Vagina (tissue), 2 donors: ENCODE measurements around the gene FBXO41. TPM values are rescaled to one million over a fixed set of nuclear protein-coding genes. Genes with fewer than 3 reads are reported as not detected.

Experiments
- DNase-seq, 2 donors: peaks; one replicate each; pipeline ENCODE4 v3.0.0-alpha.2; 2017; ENCODE audit errors: extremely low spot score in 2 of 2
- H3K27ac ChIP-seq: fragments of 200-600 bp; sonication (generic); one replicate; pipeline ENCODE4 v1.5.1; 2019
- H3K27me3 ChIP-seq: fragments of 200-600 bp; sonication (generic); one replicate; pipeline ENCODE4 v1.5.1; 2019
- H3K36me3 ChIP-seq, 2 donors: fragments of 200-600 bp; sonication (generic); one replicate each; pipeline ENCODE4 v1.5.1; 2017 to 2019
- H3K4me1 ChIP-seq: fragments of 200-600 bp; sonication (generic); one replicate; pipeline ENCODE4 v1.5.1; 2019
- H3K4me3 ChIP-seq, 2 donors: fragments of 200-600 bp; sonication (generic); 1 replicate in 1 of 2; 2 replicates in 1 of 2; pipeline ENCODE4 v1.5.1; 2016 to 2019
- H3K9me3 ChIP-seq: fragments of 200-600 bp; sonication (generic); one replicate; pipeline ENCODE4 v1.5.1; 2019
- CTCF ChIP-seq, 3 experiments: fragments of 450-650 bp in 2 of 3; fragments of 200-600 bp in 1 of 3; sonication (generic) in 1 of 3; IDR thresholded peaks; one replicate each; pipeline ENCODE4 v1.5.1; 2017 to 2019; ENCODE audit warnings: antibody characterized with exemption in 3 of 3, mild to moderate bottlenecking in 2 of 3, moderate library complexity in 2 of 3
- POLR2A ChIP-seq, 2 donors: fragments of 450-650 bp; IDR thresholded peaks; one replicate each; pipeline ENCODE4 v1.6.1; 2017; ENCODE audit warnings: antibody characterized with exemption in 2 of 2, mild to moderate bottlenecking in 2 of 2, moderate library complexity in 2 of 2
- POLR2AphosphoS5 ChIP-seq, 2 donors: sonication (generic); formaldehyde crosslinking; IDR thresholded peaks; one replicate each; pipeline ENCODE4 v1.9.0; 2017; ENCODE audit warnings: antibody characterized with exemption in 2 of 2, mild to moderate bottlenecking in 2 of 2, low read depth in 1 of 2; ENCODE audit not compliant: insufficient read depth in 1 of 2
- intact Hi-C: fragments of 100-400 bp; cut with DNase I; formaldehyde crosslinking; loops from one replicate; pipeline ENCODE4 v1.15.1; 2023
- total RNA-seq: library from RNA; depleted of rRNA; stranded (reverse); fragments of >200 nt; gene quantifications from one replicate; pipeline ENCODE4 v1.2.3, GENCODE V29; 2016

The FBXO41 gene
- total RNA-seq, 1 donor from 2014 or later = 2.7 TPM

GRCh38 chr2:73297151-73297559 is 12.9 kb upstream of the FBXO41 start:
- intact Hi-C loops = no loop called here
- no peak for TF ChIP-seq POLR2AphosphoS5 (IDR thresholded peaks at IDR 0.05; ENCODE audit: insufficient read depth in 1 of 2, low read depth in 1 of 2)
- TF ChIP-seq POLR2A (IDR thresholded peaks at IDR 0.05) = no peak
- no peak for TF ChIP-seq CTCF (IDR thresholded peaks at IDR 0.05)
- H3K27ac ChIP-seq = no peak overlapping the region
- H3K9me3 ChIP-seq = no peaks in the 10 kb centered on the region
- peaks cover 19% of the 10 kb centered on the region for H3K27me3 ChIP-seq
- H3K4me3 ChIP-seq = no peak overlapping the region
- H3K4me1 ChIP-seq = peaks cover 10% of the 10 kb centered on the region
- no peak for DNase-seq
- H3K36me3 ChIP-seq = no peaks in the 10 kb centered on the region

GRCh38 chr2:73295751-73296400 is 11.6 kb upstream of the FBXO41 start:
- no peak for DNase-seq
- Histone ChIP-seq H3K27ac (no peak overlapping the region), H3K4me1 (peaks cover 19% of the 10 kb centered on the region), H3K36me3 (no peaks in the 10 kb centered on the region), H3K27me3 (peaks cover 20% of the 10 kb centered on the region), H3K9me3 (no peaks in the 10 kb centered on the region), H3K4me3 (no peak overlapping the region)
- intact Hi-C loops = no loop called here
- TF ChIP-seq CTCF (IDR thresholded peaks at IDR 0.05) = no peak
- TF ChIP-seq POLR2A (IDR thresholded peaks at IDR 0.05) = no peak
- TF ChIP-seq POLR2AphosphoS5 (IDR thresholded peaks at IDR 0.05; ENCODE audit: insufficient read depth in 1 of 2, low read depth in 1 of 2) = no peak

- Histone ChIP-seq H3K27ac (no peak overlapping the region), H3K27me3 (peaks cover 20% of the 10 kb centered on the region), H3K36me3 (no peaks in the 10 kb centered on the region), H3K4me3 (no peak overlapping the region), H3K4me1 (peaks cover 20% of the 10 kb centered on the region), H3K9me3 (no peaks in the 10 kb centered on the region)
- DNase-seq = no peak
- intact Hi-C loops = no loop called here
- TF ChIP-seq POLR2AphosphoS5 (IDR thresholded peaks at IDR 0.05; ENCODE audit: insufficient read depth in 1 of 2, low read depth in 1 of 2) = no peak
- no peak for TF ChIP-seq CTCF (IDR thresholded peaks at IDR 0.05)
- no peak for TF ChIP-seq POLR2A (IDR thresholded peaks at IDR 0.05)
These were observed 10.0 kb upstream of the FBXO41 start for GRCh38 chr2:73294239-73294638.

GRCh38 chr2:73293534-73294171 is 9.4 kb upstream of the FBXO41 start, which contains the start of gene EGR4:
TSS of gene EGR4 (minus strand) at chr2:73293548. CDS start at chr2:73293317, 231 bp downstream.
- Histone ChIP-seq H3K27ac (no peak within 1 kb of the TSS), H3K36me3 (no peaks in the 10 kb centered on the region), H3K4me3 (peak within 1 kb of the TSS; percentile 20 to 37), H3K9me3 (no peaks in the 10 kb centered on the region), H3K27me3 (peaks cover 20% of the 10 kb centered on the region), H3K4me1 (peaks cover 20% of the 10 kb centered on the region)
- DNase-seq = no peak
- intact Hi-C loops = no loop called here
- TF ChIP-seq POLR2A (IDR thresholded peaks at IDR 0.05) = no peak
- TF ChIP-seq CTCF (IDR thresholded peaks at IDR 0.05) = no peak
- TF ChIP-seq POLR2AphosphoS5 (IDR thresholded peaks at IDR 0.05; ENCODE audit: insufficient read depth in 1 of 2, low read depth in 1 of 2) = no peak
